Transverse colon (tissue), 4 donors: ENCODE measurements around the gene EPB41L1. TPM values are rescaled to one million over a fixed set of nuclear protein-coding genes. Genes with fewer than 3 reads are reported as not detected.

ENCODE experiments used
- DNase-seq: peaks from one replicate; pipeline ENCODE4 v3.0.0-alpha.2; 2019
- H3K27ac ChIP-seq, 4 donors: fragments of 200-600 bp; sonication (generic); 2 replicates each; pipeline ENCODE4 v1.5.1; 2016 to 2018; ENCODE audit warnings: inconsistent platforms in 4 of 4
- H3K27me3 ChIP-seq: fragments of 200-600 bp; sonication (generic); 2 replicates; pipeline ENCODE4 v1.5.1; 2017; ENCODE audit warnings: inconsistent platforms
- H3K36me3 ChIP-seq, 4 donors: fragments of 200-600 bp; sonication (generic); 2 replicates each; pipeline ENCODE4 v1.5.1; 2017 to 2019; ENCODE audit warnings: inconsistent platforms in 4 of 4
- H3K4me1 ChIP-seq, 4 donors: fragments of 200-600 bp; sonication (generic); 2 replicates each; pipeline ENCODE4 v1.5.1; 2017 to 2020; ENCODE audit warnings: inconsistent platforms in 4 of 4
- H3K4me3 ChIP-seq, 4 donors: fragments of 200-600 bp; sonication (generic); 1 replicate in 1 of 4; 2 replicates in 3 of 4; pipeline versions ENCODE4 v1.5.1 to v1.6.1; 2017 to 2019; ENCODE audit warnings: inconsistent platforms in 4 of 4
- H3K9me3 ChIP-seq, 2 donors: fragments of 200-600 bp; sonication (generic); 2 replicates each; pipeline ENCODE4 v1.5.1; 2017 to 2019; ENCODE audit warnings: inconsistent platforms in 2 of 2
- CTCF ChIP-seq, 5 experiments: fragments of 200-600 bp in 3 of 5; fragments of 450-650 bp in 2 of 5; sonication (generic) in 3 of 5; IDR thresholded peaks; 1 replicate in 2 of 5; 2 replicates in 3 of 5; pipeline ENCODE4 v1.5.1; 2016 to 2017; ENCODE audit warnings: antibody characterized with exemption in 5 of 5, inconsistent platforms in 3 of 5, mild to moderate bottlenecking in 2 of 5, moderate library complexity in 1 of 5
- EP300 ChIP-seq: sonication (generic); formaldehyde crosslinking; IDR thresholded peaks from one replicate; pipeline ENCODE4 v1.6.1; 2017; ENCODE audit warnings: antibody characterized with exemption, low read depth
- POLR2A ChIP-seq: fragments of 450-650 bp; IDR thresholded peaks from one replicate; pipeline ENCODE4 v1.6.1; 2016; ENCODE audit warnings: antibody characterized with exemption, mild to moderate bottlenecking, moderate library complexity
- POLR2AphosphoS5 ChIP-seq, 3 donors: sonication (generic); formaldehyde crosslinking; IDR thresholded peaks; one replicate each; pipeline ENCODE4 v1.6.1; 2016; ENCODE audit warnings: antibody characterized with exemption in 3 of 3
- WGBS, 2 donors: methylation state at CpG; one replicate each; pipeline ENCODE4 v1.1.5; 2018; ENCODE audit warnings: low coverage in 1 of 2; 5-methylcytosine and 5-hydroxymethylcytosine counted together
- in situ Hi-C, 4 donors: fragments of 200-750 bp; cut with MboI; loops; one replicate each; pipeline versions ENCODE4 v1.15.0 to v1.15.1; 2017; ENCODE audit warnings: low sequenced_read_pairs in 3 of 4, low pct_ligation_motif_present in 1 of 4, low pct_unique_long_range_greater_than_20kb in 1 of 4
- intact Hi-C: fragments of 100-400 bp; cut with DNase I; formaldehyde crosslinking; loops from one replicate; pipeline ENCODE4 v1.15.1; 2023; ENCODE audit warnings: low total_unique reads
- total RNA-seq, 4 donors: library from RNA; depleted of rRNA; stranded (reverse); fragments of >200 nt; gene quantifications; one replicate each; pipeline ENCODE4 v1.1.0, GENCODE V29; 2016

The EPB41L1 gene
- total RNA-seq, 4 donors from 2014 or later, result 36.4 to 167 (median 79.4) TPM

- Histone ChIP-seq H3K9me3 (no peaks in the 10 kb centered on the region), H3K4me1 (no peaks in the 10 kb centered on the region), H3K4me3 (no peak overlapping the region), H3K36me3 (no peaks in the 10 kb centered on the region), H3K27me3 (peaks cover 2% of the 10 kb centered on the region), H3K27ac (no peak overlapping the region)
- no peak for DNase-seq
- in situ Hi-C loops, result no loop called here
- intact Hi-C loops, result no loop called here
- TF ChIP-seq POLR2A (no peak), POLR2AphosphoS5 (IDR thresholded peaks at IDR 0.05) (no peak), EP300 (no peak), CTCF (IDR thresholded peaks at IDR 0.05) (no peak)
- 85% methylated on average over 24 of the region's 24 CpGs; no CpG with 5 or more reads in 1 of the 2 donors for WGBS, 2 donors
Observed at GRCh38 chr20:36267605-36268381, 113.3 kb downstream of the EPB41L1 start.

GRCh38 chr20:36268440-36269342, 114.2 kb downstream of the EPB41L1 start:
- DNase-seq, result no peak
- WGBS, 2 donors, result 48 to 67% methylated on average over 2 to 10 of the region's 10 CpGs

GRCh38 chr20:36269507-36269906, 115.0 kb downstream of the EPB41L1 start:
- Histone ChIP-seq H3K4me1 (no peaks in the 10 kb centered on the region), H3K4me3 (no peak overlapping the region), H3K36me3 (no peaks in the 10 kb centered on the region), H3K27ac (no peak overlapping the region), H3K9me3 (no peaks in the 10 kb centered on the region), H3K27me3 (peaks cover 16% of the 10 kb centered on the region)
- intact Hi-C loops (no loop called here), in situ Hi-C loops (no loop called here)
- DNase-seq, result no peak
- WGBS, 2 donors, result 52 to 78% methylated on average over 2 of the region's 2 CpGs
- TF ChIP-seq POLR2A (no peak), POLR2AphosphoS5 (IDR thresholded peaks at IDR 0.05) (no peak), EP300 (no peak), CTCF (IDR thresholded peaks at IDR 0.05) (no peak)

More at GRCh38 chr20:36268440-36269342, 114.2 kb downstream of the EPB41L1 start:
- Histone ChIP-seq H3K4me1 (no peaks in the 10 kb centered on the region), H3K27ac (no peak overlapping the region), H3K27me3 (peaks cover 9% of the 10 kb centered on the region), H3K36me3 (no peaks in the 10 kb centered on the region), H3K4me3 (no peak overlapping the region), H3K9me3 (no peaks in the 10 kb centered on the region)
- TF ChIP-seq POLR2A (no peak), CTCF (IDR thresholded peaks at IDR 0.05) (no peak), POLR2AphosphoS5 (IDR thresholded peaks at IDR 0.05) (no peak), EP300 (no peak)
- in situ Hi-C loops, result no loop called here
- intact Hi-C loops, result no loop called here
